K562 (cell line): Measurements from ENCODE around the gene SHB. TPM values are rescaled to one million over a fixed set of nuclear protein-coding genes. Genes with fewer than 3 reads are reported as not detected.

Source experiments
- FOXJ2 ChIP-seq: fragments of 200-800 bp; sonication (Bioruptor generic); IDR thresholded peaks from 2 replicates; pipeline ENCODE4 v1.6.1; 2016; ENCODE audit warnings: missing genetic modification characterization, missing compliant biosample characterization
- MBD2 ChIP-seq: sonication (generic); IDR thresholded peaks from 2 replicates; pipeline ENCODE4 v1.6.1; 2016; ENCODE audit warnings: low read depth, borderline replicate concordance
- RBM39 ChIP-seq: fragments of 200-400 bp; formaldehyde crosslinking; optimal IDR thresholded peaks from 2 replicates; pipeline ENCODE3; 2018; ENCODE audit warnings: low read depth, low read length
- SLC30A9 ChIP-seq: fragments of 250-450 bp; sonication (Bioruptor Pico); IDR thresholded peaks from 2 replicates; pipeline ENCODE4 v1.8.0; 2022; ENCODE audit warnings: mild to moderate bottlenecking, moderate library complexity
- SRSF9 ChIP-seq: fragments of 200-400 bp; formaldehyde crosslinking; IDR thresholded peaks from 2 replicates; pipeline ENCODE4 v1.6.1; 2017; ENCODE audit warnings: low read depth, low read length, borderline replicate concordance
- TFAP4 ChIP-seq: sonication (generic); formaldehyde crosslinking; IDR thresholded peaks from 2 replicates; pipeline ENCODE4 v1.8.0; 2022; ENCODE audit warnings: missing genetic modification reagents, mild to moderate bottlenecking, moderate library complexity, borderline replicate concordance
- ZBTB33 ChIP-seq: sonication (generic); formaldehyde crosslinking; IDR thresholded peaks from 2 replicates; pipeline ENCODE4 v1.8.1; 2023; ENCODE audit warnings: mild to moderate bottlenecking, missing genetic modification reagents
- ZFP30 ChIP-seq: fragments of 250-450 bp; sonication (Bioruptor Pico); IDR thresholded peaks from 2 replicates; pipeline ENCODE4 v1.8.0; 2022; ENCODE audit warnings: moderate library complexity, mild to moderate bottlenecking, inconsistent platforms, borderline replicate concordance
- ZNF239 ChIP-seq: fragments of 250-450 bp; sonication (Bioruptor Pico); IDR thresholded peaks from 2 replicates; pipeline ENCODE4 v1.4.0; 2020; ENCODE audit warnings: mild to moderate bottlenecking
- ZNF407 ChIP-seq: fragments of 450-650 bp; IDR thresholded peaks from 2 replicates; pipeline ENCODE4 v1.6.1; 2016; ENCODE audit warnings: low read depth
- ZNF830 ChIP-seq: fragments of 250-450 bp; sonication (Bioruptor Pico); IDR thresholded peaks from 2 replicates; pipeline ENCODE4 v1.5.0; 2021; ENCODE audit warnings: mild to moderate bottlenecking
- polyA plus RNA-seq, 8 experiments: library from polyadenylated mRNA; depleted of rRNA in 4 of 8; stranded (reverse) in 5 of 8; unstranded in 3 of 8; fragments of >200 nt; fragmentation: Nextera tagmentation in 2 of 8; fragmentation: Illumina TruSeq in 1 of 8; extraction: Ambion mirVana in 2 of 8; extraction: Trizol in 1 of 8; gene quantifications; 2 replicates each; pipeline versions ENCODE4 v1.2.1 to v1.2.3, GENCODE V29; 2011 to 2014; ENCODE audit warnings: inconsistent platforms in 1 of 8, missing spikeins in 1 of 8
- total RNA-seq, 7 experiments: library from RNA; depleted of rRNA in 6 of 7; stranded (reverse); fragments of >200 nt in 6 of 7; fragmentation: Illumina TruSeq in 2 of 7; extraction: Trizol in 2 of 7; gene quantifications; 2 replicates each; pipeline versions ENCODE4 v1.2.1 to v1.2.3, GENCODE V29; 2011 to 2021; ENCODE audit warnings: low replicate concordance in 1 of 7

SHB gene
- total and polyA plus RNA-seq, 9 of the 15 experiments (the other 6 are each of a cell fraction or from before 2014, with no cell fraction given): 0.78 to 16.0 (median 5.3) TPM

GRCh38 chr9:37904445-37905130, 164.4 kb downstream of the SHB start (continued):
- TF ChIP-seq ZBTB33 (peak; percentile 10), SLC30A9 (CRISPR knock-in tag) (no peak), ZNF239 (CRISPR knock-in tag) (peak; percentile 60; the same call in 1 of the 2 replicates), ZFP30 (CRISPR knock-in tag) (no peak), MBD2 (no peak), RBM39 (peak; percentile 71), FOXJ2 (tag) (peak; percentile 40; the same call in 1 of the 2 replicates), ZNF830 (no peak), SRSF9 (no peak), TFAP4 (CRISPR knock-in tag) (no peak; the same call in 1 of the 2 replicates), ZNF407 (no peak)
